Panc1 (cell line): Measurements from ENCODE around the gene GRID1. TPM values are rescaled to one million over a fixed set of nuclear protein-coding genes. Genes with fewer than 3 reads are reported as not detected.

ENCODE experiments used
- ATAC-seq: fragments of 200-7000 bp; cut with Tn5 transposase; 2 replicates; pipeline ENCODE4 v1.9.1; 2020; ENCODE audit warnings: mild to moderate bottlenecking, moderate library complexity
- BruUV-seq: library from RNA; stranded (reverse); fragments of 400-500 nt; replicated peaks from 2 replicates; lab custom pipeline; 2021; lab: Mats Ljungman, UMichigan
- CTCF ChIA-PET: fragments of 300-600 bp; sonication (Branson Sonifier 250); formaldehyde crosslinking; loops from one replicate; lab custom pipeline; 2022; ENCODE audit warnings: antibody characterized with exemption; lab: Charles Lee
- POLR2A ChIA-PET: fragments of 300-600 bp; sonication (Branson Sonifier 250); formaldehyde crosslinking; loops from one replicate; lab custom pipeline; 2022; ENCODE audit warnings: antibody characterized with exemption; lab: Charles Lee
- DNase-seq: peaks from one replicate; pipeline ENCODE4 v3.0.0-alpha.2; 2010; ENCODE audit warnings: low read depth, low spot score
- H3K27ac ChIP-seq: 2 replicates; pipeline ENCODE4 v1.5.1; 2011; ENCODE audit warnings: mild to moderate bottlenecking, low read length, inconsistent platforms
- H3K27me3 ChIP-seq: fragments of 200-500 bp; sonication (Bioruptor generic); 2 replicates; pipeline ENCODE4 v1.6.0; 2014; ENCODE audit warnings: low read length, inconsistent platforms; ENCODE audit not compliant: control insufficient read depth, insufficient read depth
- H3K36me3 ChIP-seq: fragments of 200-500 bp; sonication (Bioruptor generic); 2 replicates; pipeline ENCODE4 v1.5.1; 2014; ENCODE audit warnings: inconsistent platforms, mild to moderate bottlenecking, low read length, moderate library complexity; ENCODE audit not compliant: control insufficient read depth, insufficient read depth
- H3K4me1 ChIP-seq: 2 replicates; pipeline ENCODE4 v1.5.1; 2011; ENCODE audit warnings: inconsistent platforms, mild to moderate bottlenecking, low read length, moderate library complexity; ENCODE audit not compliant: control insufficient read depth, insufficient read depth
- H3K4me3 ChIP-seq, 2 experiments: 2 replicates each; pipeline ENCODE4 v1.5.1; 2011 to 2012; ENCODE audit warnings: low read depth in 2 of 2, low read length in 2 of 2, mild to moderate bottlenecking in 2 of 2, inconsistent platforms in 1 of 2, moderate library complexity in 1 of 2
- H3K9me3 ChIP-seq: fragments of 200-500 bp; sonication (Bioruptor generic); 2 replicates; pipeline ENCODE4 v1.5.1; 2014; ENCODE audit warnings: low read depth, mild to moderate bottlenecking, inconsistent platforms, low read length, moderate library complexity; ENCODE audit not compliant: control insufficient read depth, insufficient read depth
- CTCF ChIP-seq: fragments of 450-650 bp; IDR thresholded peaks from 2 replicates; pipeline ENCODE4 v1.5.1; 2017; ENCODE audit warnings: mild to moderate bottlenecking
- POLR2AphosphoS5 ChIP-seq: IDR thresholded peaks from 2 replicates; pipeline ENCODE4 v1.6.1; 2012; ENCODE audit warnings: mild to moderate bottlenecking, low read depth, low read length, moderate library complexity
- REST ChIP-seq, 2 experiments: IDR thresholded peaks; 2 replicates each; pipeline ENCODE4 v1.6.1; 2011 to 2012; ENCODE audit warnings: low read depth in 2 of 2, control low read depth in 1 of 2, low read length in 1 of 2, mild to moderate bottlenecking in 1 of 2, moderate library complexity in 1 of 2; ENCODE audit not compliant: insufficient read depth in 1 of 2
- SIN3A ChIP-seq: IDR thresholded peaks from 2 replicates; pipeline ENCODE4 v1.6.1; 2012; ENCODE audit warnings: low read depth, mild to moderate bottlenecking, low read length, moderate library complexity, borderline replicate concordance; ENCODE audit not compliant: insufficient read depth
- TCF7L2 ChIP-seq: IDR thresholded peaks from 2 replicates; pipeline ENCODE4 v1.6.1; 2011; ENCODE audit warnings: mild to moderate bottlenecking, low read depth, low read length, inconsistent platforms
- in situ Hi-C: cut with HindIII; loops from 2 replicates; pipeline ENCODE4 v1.10.0; 2016; ENCODE audit warnings: low sequenced_read_pairs, low pct_unique_long_range_greater_than_20kb
- intact Hi-C: fragments of 100-400 bp; cut with micrococcal nuclease; formaldehyde crosslinking; loops from one replicate; pipeline ENCODE4 v1.10.0; 2022; ENCODE audit not compliant: unreplicated experiment
- total RNA-seq: library from RNA; stranded (reverse); gene quantifications from one replicate; pipeline ENCODE4 v1.2.1, GENCODE V29; 2021; ENCODE audit not compliant: unreplicated experiment

Gene GRID1
- total RNA-seq, 1 experiment from 2014 or later: 2.3 TPM

GRCh38 chr10:86258499-86258898, 108.1 kb downstream of the GRID1 start:
- BruUV-seq: no TSS peak
- Histone ChIP-seq H3K27ac (no peak overlapping the region), H3K27me3 (0 out of 2 replicates have a peak, but pooled peaks cover 2% of the 10 kb centered on the region), H3K9me3 (no peaks in the 10 kb centered on the region), H3K4me3 (no peak overlapping the region), H3K36me3 (no peaks in the 10 kb centered on the region), H3K4me1 (peaks cover 5% of the 10 kb centered on the region; the same call in 1 of the 2 replicates)
- in situ Hi-C loops (no loop called here), intact Hi-C loops (no loop called here)
- POLR2A ChIA-PET: no interaction called here
- no peak for TF ChIP-seq REST (IDR thresholded peaks at IDR 0.05; ENCODE audit: insufficient read depth in 1 of 2, low read depth in 2 of 2, low read length in 1 of 2)
- no peak for TF ChIP-seq CTCF
- no peak for TF ChIP-seq TCF7L2
- no peak for TF ChIP-seq SIN3A
- no peak for TF ChIP-seq POLR2AphosphoS5
- DNase-seq (no peak), ATAC-seq (no peak)
- CTCF ChIA-PET: no interaction called here

GRCh38 chr10:86257683-86258082, 108.9 kb downstream of the GRID1 start:
- H3K4me3 ChIP-seq: no peak overlapping the region
- CTCF ChIA-PET: no interaction called here
- no peaks in the 10 kb centered on the region for H3K9me3 ChIP-seq
- POLR2A ChIA-PET: no interaction called here
- no peak for TF ChIP-seq CTCF
- TF ChIP-seq TCF7L2: no peak
- no peak for TF ChIP-seq REST (IDR thresholded peaks at IDR 0.05; ENCODE audit: insufficient read depth in 1 of 2, low read depth in 2 of 2, low read length in 1 of 2)
- TF ChIP-seq POLR2AphosphoS5: no peak
- no peak for TF ChIP-seq SIN3A
- DNase-seq (no peak), ATAC-seq (no peak)
- peaks cover 5% of the 10 kb centered on the region; the same call in 1 of the 2 replicates for H3K4me1 ChIP-seq
- in situ Hi-C loops: no loop called here
- H3K27ac ChIP-seq: no peak overlapping the region
- 0 out of 2 replicates have a peak, but pooled peaks cover 2% of the 10 kb centered on the region for H3K27me3 ChIP-seq
- intact Hi-C loops: no loop called here
- BruUV-seq: no TSS peak
- H3K36me3 ChIP-seq: no peaks in the 10 kb centered on the region
